GM12801 (cell line): Measurements from ENCODE around the gene SMPX.

ENCODE experiments used
- CTCF ChIP-seq: IDR thresholded peaks from one replicate; pipeline ENCODE4 v1.5.1; 2011; ENCODE audit warnings: control low read depth; ENCODE audit not compliant: insufficient read length; ENCODE audit errors: extremely low read depth

The SMPX gene

GRCh38 chrX:21757960-21758359 is at the start of gene SMPX:
TSS of gene SMPX (minus strand) at chrX:21758116. CDS start at chrX:21754290, 3,826 bp downstream.
- TF ChIP-seq CTCF = no peak

GRCh38 chrX:21806691-21807090 is 48.8 kb upstream of the SMPX start:
- no peak for TF ChIP-seq CTCF

GRCh38 chrX:21802839-21803238 is 44.9 kb upstream of the SMPX start:
- no peak for TF ChIP-seq CTCF

GRCh38 chrX:21802054-21802670 is 44.2 kb upstream of the SMPX start:
- TF ChIP-seq CTCF = no peak

GRCh38 chrX:21800344-21800770 is 42.4 kb upstream of the SMPX start:
- no peak for TF ChIP-seq CTCF

- no peak for TF ChIP-seq CTCF
These were observed 41.9 kb upstream of the SMPX start for GRCh38 chrX:21799767-21800166.

GRCh38 chrX:21798677-21799219 is 40.8 kb upstream of the SMPX start:
- no peak for TF ChIP-seq CTCF
